ENCODE results near the gene MYBPC2. TPM values are rescaled to one million over a fixed set of nuclear protein-coding genes. Genes with fewer than 3 reads are reported as not detected.

The MYBPC2 gene
- total and polyA plus RNA-seq, 9 of the 15 experiments (the other 6 are each of a cell fraction or from before 2014, with no cell fraction given), result 0.01 to 0.14 (median 0.04) TPM; not detected in 6

- TF ChIP-seq CTCFL (IDR thresholded peaks at IDR 0.05; ENCODE audit: borderline replicate concordance, insufficient read depth, low read depth, low read length, poor library complexity, severe bottlenecking) (peak; percentile 92), CBX3 (IDR thresholded peaks at IDR 0.05; ENCODE audit: borderline replicate concordance in 1 of 2, low read length in 2 of 2) (peak in 1 of 2 experiments; percentile 66; a peak in 1 of 3 replicates), SMC3 (conservative IDR thresholded peaks at IDR 0.05; ENCODE audit: insufficient read depth, low read depth, low read length) (peak; percentile 70), SLC30A9 (CRISPR knock-in tag; IDR thresholded peaks at IDR 0.05) (no peak), HNRNPLL (IDR thresholded peaks at IDR 0.05; ENCODE audit: low read depth, low read length, poor library complexity, severe bottlenecking) (no peak), ARHGAP35 (IDR thresholded peaks at IDR 0.05; ENCODE audit: partially characterized antibody) (peak; percentile 78), FOXJ3 (CRISPR knock-in tag; IDR thresholded peaks at IDR 0.05) (no peak), MAZ (CRISPR knock-in tag; conservative IDR thresholded peaks at IDR 0.05 in 1 of 2, IDR thresholded peaks at IDR 0.05 in 1 of 2) (peak in 1 of 2 experiments; percentile 90; a peak in 2 of 4 replicates), ZFP36 (IDR thresholded peaks at IDR 0.05; ENCODE audit: low read depth, low read length, partially characterized antibody) (peak; percentile 93), ZBTB26 (CRISPR knock-in tag; IDR thresholded peaks at IDR 0.05) (no peak), HDAC8 (tag; IDR thresholded peaks at IDR 0.05) (no peak), RBM15 (IDR thresholded peaks at IDR 0.05; ENCODE audit: insufficient read depth, low read length) (no peak), NR2F6 (CRISPR knock-in tag; IDR thresholded peaks at IDR 0.05) (no peak), SRSF9 (IDR thresholded peaks at IDR 0.05; ENCODE audit: borderline replicate concordance, low read depth, low read length) (no peak)
- TF ChIP-seq, protein P1, sequence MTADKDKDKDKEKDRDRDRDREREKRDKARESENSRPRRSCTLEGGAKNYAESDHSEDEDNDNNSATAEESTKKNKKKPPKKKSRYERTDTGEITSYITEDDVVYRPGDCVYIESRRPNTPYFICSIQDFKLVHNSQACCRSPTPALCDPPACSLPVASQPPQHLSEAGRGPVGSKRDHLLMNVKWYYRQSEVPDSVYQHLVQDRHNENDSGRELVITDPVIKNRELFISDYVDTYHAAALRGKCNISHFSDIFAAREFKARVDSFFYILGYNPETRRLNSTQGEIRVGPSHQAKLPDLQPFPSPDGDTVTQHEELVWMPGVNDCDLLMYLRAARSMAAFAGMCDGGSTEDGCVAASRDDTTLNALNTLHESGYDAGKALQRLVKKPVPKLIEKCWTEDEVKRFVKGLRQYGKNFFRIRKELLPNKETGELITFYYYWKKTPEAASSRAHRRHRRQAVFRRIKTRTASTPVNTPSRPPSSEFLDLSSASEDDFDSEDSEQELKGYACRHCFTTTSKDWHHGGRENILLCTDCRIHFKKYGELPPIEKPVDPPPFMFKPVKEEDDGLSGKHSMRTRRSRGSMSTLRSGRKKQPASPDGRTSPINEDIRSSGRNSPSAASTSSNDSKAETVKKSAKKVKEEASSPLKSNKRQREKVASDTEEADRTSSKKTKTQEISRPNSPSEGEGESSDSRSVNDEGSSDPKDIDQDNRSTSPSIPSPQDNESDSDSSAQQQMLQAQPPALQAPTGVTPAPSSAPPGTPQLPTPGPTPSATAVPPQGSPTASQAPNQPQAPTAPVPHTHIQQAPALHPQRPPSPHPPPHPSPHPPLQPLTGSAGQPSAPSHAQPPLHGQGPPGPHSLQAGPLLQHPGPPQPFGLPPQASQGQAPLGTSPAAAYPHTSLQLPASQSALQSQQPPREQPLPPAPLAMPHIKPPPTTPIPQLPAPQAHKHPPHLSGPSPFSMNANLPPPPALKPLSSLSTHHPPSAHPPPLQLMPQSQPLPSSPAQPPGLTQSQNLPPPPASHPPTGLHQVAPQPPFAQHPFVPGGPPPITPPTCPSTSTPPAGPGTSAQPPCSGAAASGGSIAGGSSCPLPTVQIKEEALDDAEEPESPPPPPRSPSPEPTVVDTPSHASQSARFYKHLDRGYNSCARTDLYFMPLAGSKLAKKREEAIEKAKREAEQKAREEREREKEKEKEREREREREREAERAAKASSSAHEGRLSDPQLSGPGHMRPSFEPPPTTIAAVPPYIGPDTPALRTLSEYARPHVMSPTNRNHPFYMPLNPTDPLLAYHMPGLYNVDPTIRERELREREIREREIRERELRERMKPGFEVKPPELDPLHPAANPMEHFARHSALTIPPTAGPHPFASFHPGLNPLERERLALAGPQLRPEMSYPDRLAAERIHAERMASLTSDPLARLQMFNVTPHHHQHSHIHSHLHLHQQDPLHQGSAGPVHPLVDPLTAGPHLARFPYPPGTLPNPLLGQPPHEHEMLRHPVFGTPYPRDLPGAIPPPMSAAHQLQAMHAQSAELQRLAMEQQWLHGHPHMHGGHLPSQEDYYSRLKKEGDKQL (CRISPR knock-in tag; IDR thresholded peaks at IDR 0.05; ENCODE audit: borderline replicate concordance), result no peak
- TF ChIP-seq, protein P2, sequence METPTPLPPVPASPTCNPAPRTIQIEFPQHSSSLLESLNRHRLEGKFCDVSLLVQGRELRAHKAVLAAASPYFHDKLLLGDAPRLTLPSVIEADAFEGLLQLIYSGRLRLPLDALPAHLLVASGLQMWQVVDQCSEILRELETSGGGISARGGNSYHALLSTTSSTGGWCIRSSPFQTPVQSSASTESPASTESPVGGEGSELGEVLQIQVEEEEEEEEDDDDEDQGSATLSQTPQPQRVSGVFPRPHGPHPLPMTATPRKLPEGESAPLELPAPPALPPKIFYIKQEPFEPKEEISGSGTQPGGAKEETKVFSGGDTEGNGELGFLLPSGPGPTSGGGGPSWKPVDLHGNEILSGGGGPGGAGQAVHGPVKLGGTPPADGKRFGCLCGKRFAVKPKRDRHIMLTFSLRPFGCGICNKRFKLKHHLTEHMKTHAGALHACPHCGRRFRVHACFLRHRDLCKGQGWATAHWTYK (CRISPR knock-in tag; IDR thresholded peaks at IDR 0.05), result no peak
Measured at GRCh38 chr19:50414864-50415660, 17.6 kb upstream of the MYBPC2 start (continued).

Measured in K562 (cell line).